ENCODE measurements around the gene COQ8A.

The COQ8A gene

DNA sequence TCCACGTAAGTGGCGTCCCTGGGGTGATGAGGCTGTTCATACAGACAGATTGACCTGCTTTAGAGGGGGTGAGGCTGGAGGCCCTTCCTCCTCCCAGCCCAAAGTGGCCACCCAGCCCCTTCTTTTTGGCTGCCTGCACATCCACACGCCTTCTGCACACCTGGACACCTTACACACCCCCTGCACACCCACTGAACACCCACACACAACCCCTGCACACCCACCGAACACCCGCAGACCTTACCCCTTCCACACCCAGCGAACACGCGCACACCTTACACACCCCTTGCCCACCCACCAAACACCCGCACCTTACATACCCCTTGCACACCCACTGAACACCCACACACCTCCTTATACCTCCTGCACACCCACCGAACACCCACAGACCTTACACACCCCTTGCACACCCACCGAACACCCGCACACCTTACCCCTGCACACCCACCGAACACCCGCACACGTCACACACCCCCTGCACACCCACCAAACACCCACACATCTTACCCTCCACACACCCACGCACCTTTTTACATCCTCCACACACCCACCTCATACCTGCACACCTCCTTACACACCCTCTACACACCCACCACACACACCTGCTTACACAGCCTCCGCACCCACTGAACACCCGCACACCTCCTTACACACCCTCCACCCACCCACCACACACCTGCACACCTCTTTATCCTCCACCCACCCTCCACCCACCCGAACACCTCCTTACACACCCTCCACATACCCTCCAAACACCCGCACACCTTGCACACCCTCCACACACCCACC, 37.7 kb downstream of the COQ8A start:
- TF ChIP-seq CTCF (IDR thresholded peaks at IDR 0.05; ENCODE audit: insufficient read depth, missing control alignments): no peak
- no peak for DNase-seq (ENCODE audit: insufficient read length, low spot score)
- FAIRE-seq: no peak

DNA sequence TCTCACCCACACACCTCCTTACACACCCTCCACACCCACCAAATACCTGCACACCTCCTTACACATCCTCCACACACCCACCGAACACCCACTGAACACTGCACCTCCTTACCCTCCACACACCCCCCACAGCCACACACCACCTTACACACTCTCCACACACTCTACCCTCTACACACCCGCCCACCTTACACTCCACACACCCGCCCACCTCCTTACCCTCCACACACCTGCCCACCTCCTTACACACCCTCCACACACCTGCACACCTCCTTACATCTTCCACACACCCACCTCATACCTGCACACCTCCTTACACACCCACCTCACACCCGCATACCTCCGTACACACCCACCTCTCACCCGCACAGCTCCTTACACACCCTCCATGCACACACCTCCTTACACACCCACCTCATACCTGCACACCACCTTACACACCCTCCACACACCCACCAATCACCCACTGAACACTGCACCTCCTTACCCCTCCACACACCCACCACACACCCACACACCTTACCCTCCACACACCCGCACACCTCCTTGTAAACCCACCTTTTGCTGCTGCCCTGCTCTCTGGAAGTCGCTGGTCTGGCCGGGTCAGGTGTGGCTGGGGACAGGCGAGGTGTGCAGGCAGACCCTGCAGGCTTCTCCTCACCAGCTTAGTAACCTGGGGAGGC, 38.5 kb downstream of the COQ8A start:
- no peak for FAIRE-seq

GRCh38 chr1:226979115-226979516, 39.0 kb downstream of the COQ8A start:
- FAIRE-seq: no peak
- no peak for TF ChIP-seq CTCF (IDR thresholded peaks at IDR 0.05; ENCODE audit: insufficient read depth, missing control alignments)
- DNase-seq (ENCODE audit: insufficient read length, low spot score): no peak

More for the DNA sequence above, 38.5 kb downstream of the COQ8A start:
- DNase-seq (ENCODE audit: insufficient read length, low spot score): no peak
- no peak for TF ChIP-seq CTCF (IDR thresholded peaks at IDR 0.05; ENCODE audit: insufficient read depth, missing control alignments)

DNA sequence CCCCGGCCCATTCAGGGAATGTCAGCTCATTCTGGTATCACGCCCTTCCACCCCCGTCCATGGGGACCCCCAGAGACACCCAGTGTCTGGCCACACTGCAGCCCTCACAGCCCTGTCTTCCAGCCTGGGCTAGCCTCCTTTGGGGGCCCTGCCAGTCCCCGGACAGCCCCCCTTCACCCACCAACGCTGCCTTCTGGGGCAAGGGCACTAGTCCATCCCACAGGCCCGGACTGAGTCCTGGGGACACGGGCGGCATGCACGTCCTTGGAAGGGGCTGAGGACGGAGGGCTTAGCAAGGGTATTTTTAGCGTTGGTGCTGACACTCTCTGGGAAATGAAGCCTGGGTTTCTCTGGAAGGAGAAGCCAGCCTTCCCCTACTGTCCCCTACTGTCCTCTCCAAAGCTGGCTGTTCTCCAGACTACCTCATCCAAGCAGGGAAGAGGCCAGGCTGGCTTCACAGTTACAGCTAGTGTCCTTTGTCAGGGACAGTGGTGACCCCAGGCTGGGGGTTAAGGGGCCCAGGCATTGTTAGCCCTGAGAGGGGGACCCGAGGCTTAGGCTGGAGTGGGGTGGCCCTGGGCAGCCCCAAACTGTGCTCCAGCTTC, 39.5 kb downstream of the COQ8A start:
- FAIRE-seq (no peak), DNase-seq (ENCODE audit: insufficient read length, low spot score) (no peak)
- TF ChIP-seq CTCF (IDR thresholded peaks at IDR 0.05; ENCODE audit: insufficient read depth, missing control alignments): no peak

DNA sequence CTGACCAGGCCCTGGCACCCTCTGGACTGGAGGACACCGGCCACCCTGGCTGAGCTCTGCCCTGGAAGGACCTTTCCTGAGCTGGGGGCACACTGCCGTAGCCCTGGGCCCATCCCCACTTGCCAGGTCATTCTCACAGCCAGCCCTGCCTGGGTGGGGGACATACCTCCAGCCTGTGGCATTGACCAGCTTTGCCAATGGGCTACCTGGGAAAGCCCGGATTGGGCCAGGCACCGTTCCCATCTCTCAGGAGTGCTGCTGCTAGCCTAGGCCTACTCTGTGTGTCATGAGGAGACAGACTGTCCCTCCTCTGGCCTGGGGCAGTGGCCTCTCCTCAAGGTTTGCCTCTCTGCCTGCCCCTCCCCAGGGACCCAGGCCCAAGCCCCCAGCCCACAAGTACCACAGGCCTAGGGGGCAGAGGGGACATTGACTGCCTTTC, 40.0 kb downstream of the COQ8A start:
- DNase-seq (ENCODE audit: insufficient read length, low spot score) (no peak), FAIRE-seq (no peak)
- no peak for TF ChIP-seq CTCF (IDR thresholded peaks at IDR 0.05; ENCODE audit: insufficient read depth, missing control alignments)

DNA sequence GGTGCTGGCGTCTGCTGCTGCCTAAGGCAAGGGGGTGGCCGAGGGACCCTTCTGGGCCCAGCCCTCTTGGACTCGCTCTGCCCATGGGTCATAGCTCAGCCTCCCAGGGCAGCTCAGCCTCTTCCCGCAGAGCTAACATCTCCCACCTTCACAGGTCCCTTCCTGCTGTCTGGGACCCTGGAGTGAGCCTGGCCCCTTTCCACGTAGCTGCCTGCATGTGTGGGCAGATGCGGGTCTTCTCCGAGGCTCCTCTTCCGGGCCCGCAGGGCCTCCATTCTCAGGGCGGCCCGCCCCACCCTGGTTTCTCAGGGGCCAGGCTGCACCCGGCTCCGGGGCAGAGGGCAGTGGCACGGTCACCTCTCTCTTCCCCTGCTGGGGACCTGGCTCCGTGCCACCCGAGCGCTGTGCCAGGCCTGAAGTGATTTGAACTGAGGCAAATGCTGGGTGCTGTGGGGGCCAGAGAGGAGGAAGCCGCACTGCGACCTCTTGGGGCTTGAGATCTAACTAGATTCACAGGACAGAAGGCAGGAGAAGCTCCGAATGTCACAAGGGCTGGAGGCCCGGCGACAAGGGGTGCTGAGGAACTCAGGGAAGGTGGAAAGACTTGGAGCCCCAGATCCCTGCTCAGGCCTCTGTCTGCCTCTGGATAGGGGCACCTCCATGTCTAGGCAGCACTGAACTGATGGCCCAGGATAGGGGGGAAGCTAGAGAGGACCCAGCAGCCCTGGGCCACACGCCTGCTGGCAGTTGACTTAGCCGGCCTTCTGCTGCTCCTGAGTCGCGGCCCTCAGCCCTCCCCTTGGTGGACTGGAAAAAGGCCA, 40.7 kb downstream of the COQ8A start:
- no peak for FAIRE-seq
- no peak for TF ChIP-seq CTCF (IDR thresholded peaks at IDR 0.05; ENCODE audit: insufficient read depth, missing control alignments)
- no peak for DNase-seq (ENCODE audit: insufficient read length, low spot score)

All from D721Med (cell line).